NCI-H345 treated with DMSO at 0.1 percent for 48 hours (cell line): ENCODE results near the gene NBPF4.
"Not testable (repeated sequence)": the region's sequence is repeated elsewhere in the genome, so short reads cannot be mapped to it uniquely, and the experiment has no call there.

Experiments used
- DNase-seq: peaks from one replicate; lab custom pipeline; 2025; ENCODE audit not compliant: unreplicated experiment; lab: John Stamatoyannopoulos, UW

Gene NBPF4

DNA sequence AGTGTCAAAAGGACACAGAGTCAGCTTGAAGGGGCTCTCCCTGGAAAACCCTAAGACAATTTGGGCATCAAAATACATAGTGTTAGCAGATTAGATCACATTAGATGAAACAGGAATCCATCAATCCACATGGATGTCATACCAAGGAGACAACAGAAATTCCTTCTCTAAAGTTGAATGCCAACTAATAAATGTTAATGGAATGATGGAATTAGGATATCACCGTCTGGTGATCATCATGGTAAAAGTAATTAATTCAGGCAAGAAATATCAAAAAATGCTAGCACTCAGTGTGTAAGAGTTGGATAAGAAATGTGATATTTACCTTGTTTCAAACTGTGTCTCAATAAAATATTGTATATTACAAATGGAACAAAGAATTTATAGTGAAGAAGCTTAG, 32.9 kb downstream of the NBPF4 start:
- DNase-seq: no peak

GRCh38 chr1:108209456-108210108, 34.3 kb downstream of the NBPF4 start:
- DNase-seq: no peak

GRCh38 chr1:108208724-108209446, 35.0 kb downstream of the NBPF4 start:
- DNase-seq: no peak

GRCh38 chr1:108203582-108203981, 40.3 kb downstream of the NBPF4 start:
- DNase-seq: not testable (repeated sequence)

- DNase-seq: no peak
These were observed 42.2 kb downstream of the NBPF4 start for GRCh38 chr1:108201687-108202086.

GRCh38 chr1:108200687-108201051, 43.2 kb downstream of the NBPF4 start:
- DNase-seq: peak; percentile 56

DNA sequence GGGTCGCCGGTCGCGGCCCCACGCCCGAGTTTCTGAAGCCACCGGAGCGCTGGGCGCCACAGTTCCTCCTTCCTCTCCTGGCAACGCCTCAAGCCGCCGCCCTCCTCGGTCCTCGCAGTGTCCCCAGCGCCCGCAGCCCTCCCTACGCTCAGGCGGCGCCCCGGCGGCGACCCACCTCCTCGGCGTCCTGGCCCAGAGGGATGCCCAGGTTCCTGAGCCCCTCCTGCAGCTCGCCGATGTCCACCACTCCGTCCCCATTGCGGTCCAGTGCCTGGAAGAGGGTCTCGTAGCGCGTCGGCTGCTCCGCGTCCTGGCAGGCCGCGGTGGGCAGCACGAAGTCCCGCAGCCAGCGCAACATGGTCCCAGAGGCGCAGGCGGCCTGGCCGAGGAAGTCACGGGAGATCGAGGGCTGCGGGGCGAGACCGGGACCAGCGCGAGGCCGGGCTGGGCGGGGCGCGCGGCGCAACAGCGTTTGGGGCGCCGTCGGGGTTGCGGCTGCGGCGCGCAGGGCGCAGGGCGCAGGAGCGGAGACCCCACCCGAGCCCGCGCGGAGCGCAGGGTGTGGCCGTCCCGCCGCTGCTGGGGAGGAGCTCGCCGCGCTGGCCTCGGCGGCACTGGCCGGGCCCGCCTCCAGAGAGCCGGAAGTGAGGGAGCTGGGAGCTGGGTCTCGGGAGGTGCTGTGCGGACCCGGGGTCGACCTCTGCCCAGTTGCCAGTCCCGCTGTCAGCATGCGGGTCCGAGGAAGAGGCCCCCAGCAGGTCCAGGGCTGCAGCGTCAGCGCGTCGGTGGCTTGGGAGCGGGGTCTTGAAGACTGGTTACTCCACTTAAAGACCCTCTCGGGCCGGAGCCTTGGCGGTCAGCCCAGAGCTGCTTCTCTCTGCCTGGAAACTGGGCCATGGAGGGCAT, 43.8 kb downstream of the NBPF4 start, which contains the start of gene SLC25A24:
SLC25A24 (minus strand) TSS at position 563 of the 906 bp plus-strand sequence; CDS start at position 358, 205 bp downstream.
- DNase-seq: peak; percentile 62

DNA sequence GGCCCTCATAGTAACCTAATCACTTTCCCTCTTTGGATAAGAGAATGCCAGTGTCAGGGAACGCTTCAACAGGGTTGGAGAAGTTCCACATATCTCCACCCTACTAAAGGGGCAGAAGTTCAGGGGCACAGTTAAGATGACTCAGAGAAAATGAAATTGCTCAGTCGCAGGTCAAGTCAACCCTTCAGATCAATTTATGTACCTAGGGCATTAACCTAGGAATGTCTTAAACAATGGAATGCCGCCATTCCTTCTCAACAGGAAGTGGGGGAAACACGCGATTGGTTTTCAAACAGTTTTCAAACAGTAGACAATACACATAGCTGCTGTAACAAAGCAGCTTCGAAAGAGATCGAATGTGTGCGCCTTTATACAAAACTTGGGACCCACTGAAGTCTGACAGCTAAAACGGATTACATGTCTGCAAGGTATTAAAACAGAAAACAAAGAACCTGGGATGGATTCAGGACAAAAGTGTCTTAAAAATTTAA, 44.6 kb downstream of the NBPF4 start:
- DNase-seq: peak; percentile 31

DNA sequence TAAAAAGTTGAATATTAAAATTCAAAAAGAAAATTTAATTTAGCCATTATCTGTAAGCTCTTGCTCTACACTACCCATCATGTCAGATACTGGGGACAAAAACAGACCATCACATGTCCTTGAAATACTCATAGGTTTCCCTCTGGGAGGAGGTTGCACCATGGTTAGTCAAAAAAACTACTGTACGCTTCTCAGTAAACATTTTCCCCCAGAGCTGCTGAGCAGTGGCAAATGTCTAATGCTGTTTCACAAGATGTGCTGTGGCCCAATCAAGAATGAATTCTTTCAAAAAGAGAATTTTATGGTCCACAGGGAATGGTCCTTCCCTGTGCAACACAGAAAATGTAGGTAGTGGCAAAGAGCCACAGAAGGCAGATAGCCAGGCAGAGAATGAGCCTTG, 49.8 kb downstream of the NBPF4 start:
- no peak for DNase-seq

GRCh38 chr1:108193333-108193732, 50.5 kb downstream of the NBPF4 start:
- no peak for DNase-seq

GRCh38 chr1:108192581-108192980, 51.3 kb downstream of the NBPF4 start:
- no peak for DNase-seq

DNA sequence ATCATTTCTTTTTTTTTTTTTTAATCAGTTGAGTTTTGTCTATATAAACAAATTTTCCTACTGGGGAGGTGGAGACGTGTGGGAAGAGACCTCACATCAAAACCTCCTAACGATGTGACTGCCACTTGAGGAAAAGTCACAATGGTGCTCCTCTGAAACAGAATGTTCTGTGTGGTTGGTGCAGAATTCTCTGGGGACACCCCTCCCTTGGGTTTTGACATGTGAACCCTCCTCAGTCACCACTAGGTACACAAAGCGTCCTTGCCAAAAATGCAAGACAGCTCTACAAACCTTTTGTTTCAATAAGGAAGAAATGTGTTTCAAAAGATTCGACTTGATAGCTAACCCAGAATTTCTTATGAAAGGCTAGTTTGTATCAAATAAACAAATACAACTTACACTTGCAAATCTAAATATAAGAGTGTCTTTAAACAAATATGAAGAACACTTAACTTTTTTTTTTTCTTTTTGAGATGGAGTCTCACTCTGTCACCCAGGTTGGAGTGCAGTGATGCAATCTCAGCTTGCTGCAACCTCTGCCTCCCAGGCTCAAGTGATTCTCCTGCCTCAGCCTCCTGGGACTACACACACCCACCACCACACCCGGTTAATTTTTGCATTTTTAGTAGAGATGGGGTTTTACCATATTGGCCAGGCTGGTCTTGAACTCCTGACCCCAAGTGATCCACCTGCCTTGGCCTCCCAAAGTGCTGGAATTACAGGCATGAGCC, 53.0 kb downstream of the NBPF4 start:
- DNase-seq: no peak

- DNase-seq: no peak
These were observed 53.8 kb downstream of the NBPF4 start for GRCh38 chr1:108190001-108190634.

- no peak for DNase-seq
These were observed 55.1 kb downstream of the NBPF4 start for GRCh38 chr1:108188801-108189200.

GRCh38 chr1:108182959-108183700, 60.7 kb downstream of the NBPF4 start:
- no peak for DNase-seq

DNA sequence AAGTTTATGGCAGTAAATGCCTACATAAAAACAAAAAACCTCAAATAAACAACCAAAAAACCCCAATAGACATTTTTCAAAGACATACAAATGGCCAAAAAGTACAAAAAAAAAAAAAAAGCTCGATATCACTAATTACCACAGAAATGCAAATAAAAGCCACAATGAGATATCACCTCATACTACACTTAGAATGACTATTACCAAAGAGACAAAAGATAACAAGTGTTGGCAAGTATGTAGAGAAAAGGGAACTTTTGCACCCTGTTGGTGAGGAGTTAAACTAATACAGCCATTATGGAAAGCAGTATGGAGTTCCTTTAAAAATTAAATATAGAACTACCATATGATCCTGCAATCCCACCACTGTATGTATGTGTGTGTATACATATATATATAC, 64.9 kb downstream of the NBPF4 start:
- DNase-seq: no peak
